ENCODE measurements around the gene CGB8.
"Not testable (repeated sequence)": the region's sequence is repeated elsewhere in the genome, so short reads cannot be mapped to it uniquely, and the experiment has no call there.

DNA sequence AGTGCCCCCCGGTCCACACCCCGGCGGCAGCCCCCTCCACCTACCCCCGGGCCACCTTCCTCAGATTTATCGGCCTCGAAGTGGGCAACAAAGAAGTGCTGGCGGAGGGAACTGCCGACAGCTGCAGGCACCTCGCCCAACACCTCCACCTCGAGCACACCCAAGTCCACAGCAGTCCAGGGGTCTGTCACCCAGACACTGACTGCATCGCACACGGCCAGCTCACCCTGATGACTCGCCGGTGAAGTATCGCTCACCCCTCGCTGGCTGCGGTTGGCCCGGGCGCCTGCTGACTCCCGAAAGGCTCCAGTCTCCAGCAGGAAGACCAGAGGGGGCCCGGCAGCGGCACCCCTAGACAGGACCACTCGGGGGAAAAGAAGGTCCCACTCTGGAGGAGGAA, 23.3 kb downstream of the CGB8 start:
- not testable (repeated sequence) for TF ChIP-seq EZH2 (IDR thresholded peaks at IDR 0.05); POLR2A (IDR thresholded peaks at IDR 0.05; ENCODE audit: borderline replicate concordance, extremely low read depth, insufficient read depth, insufficient read length); SRF (IDR thresholded peaks at IDR 0.05; ENCODE audit: low read depth); ATF3 (IDR thresholded peaks at IDR 0.05); POLR2AphosphoS5 (IDR thresholded peaks at IDR 0.05; ENCODE audit: low read depth, low read length); ZBTB33 (IDR thresholded peaks at IDR 0.05; ENCODE audit: extremely low read depth, insufficient replicate concordance, low read length); EZH2phosphoT487 (IDR thresholded peaks at IDR 0.05; ENCODE audit: borderline replicate concordance); RAD21 (IDR thresholded peaks at IDR 0.05; ENCODE audit: low read depth); SP1 (IDR thresholded peaks at IDR 0.05; ENCODE audit: low read depth); ZNF274 (IDR thresholded peaks at IDR 0.05; ENCODE audit: low read depth, low read length); ELF1 (IDR thresholded peaks at IDR 0.05; ENCODE audit: borderline replicate concordance, low read depth); CEBPB (IDR thresholded peaks at IDR 0.05; ENCODE audit: low read depth)
- TF ChIP-seq, protein P1, sequence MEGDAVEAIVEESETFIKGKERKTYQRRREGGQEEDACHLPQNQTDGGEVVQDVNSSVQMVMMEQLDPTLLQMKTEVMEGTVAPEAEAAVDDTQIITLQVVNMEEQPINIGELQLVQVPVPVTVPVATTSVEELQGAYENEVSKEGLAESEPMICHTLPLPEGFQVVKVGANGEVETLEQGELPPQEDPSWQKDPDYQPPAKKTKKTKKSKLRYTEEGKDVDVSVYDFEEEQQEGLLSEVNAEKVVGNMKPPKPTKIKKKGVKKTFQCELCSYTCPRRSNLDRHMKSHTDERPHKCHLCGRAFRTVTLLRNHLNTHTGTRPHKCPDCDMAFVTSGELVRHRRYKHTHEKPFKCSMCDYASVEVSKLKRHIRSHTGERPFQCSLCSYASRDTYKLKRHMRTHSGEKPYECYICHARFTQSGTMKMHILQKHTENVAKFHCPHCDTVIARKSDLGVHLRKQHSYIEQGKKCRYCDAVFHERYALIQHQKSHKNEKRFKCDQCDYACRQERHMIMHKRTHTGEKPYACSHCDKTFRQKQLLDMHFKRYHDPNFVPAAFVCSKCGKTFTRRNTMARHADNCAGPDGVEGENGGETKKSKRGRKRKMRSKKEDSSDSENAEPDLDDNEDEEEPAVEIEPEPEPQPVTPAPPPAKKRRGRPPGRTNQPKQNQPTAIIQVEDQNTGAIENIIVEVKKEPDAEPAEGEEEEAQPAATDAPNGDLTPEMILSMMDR (IDR thresholded peaks at IDR 0.05 in 2 of 3, conservative IDR thresholded peaks at IDR 0.05 in 1 of 3; ENCODE audit: borderline replicate concordance in 1 of 3, insufficient read depth in 1 of 3, low read depth in 2 of 3, low read length in 2 of 3) = not testable (repeated sequence)
- TF ChIP-seq, protein P2, sequence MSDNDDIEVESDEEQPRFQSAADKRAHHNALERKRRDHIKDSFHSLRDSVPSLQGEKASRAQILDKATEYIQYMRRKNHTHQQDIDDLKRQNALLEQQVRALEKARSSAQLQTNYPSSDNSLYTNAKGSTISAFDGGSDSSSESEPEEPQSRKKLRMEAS (IDR thresholded peaks at IDR 0.05) = not testable (repeated sequence)
